IMR-90 (cell line): ENCODE measurements around the gene HDDC3. TPM values are rescaled to one million over a fixed set of nuclear protein-coding genes. Genes with fewer than 3 reads are reported as not detected.

ENCODE experiments used
- ATAC-seq: fragments of 200-7000 bp; cut with Tn5 transposase; 2 replicates; pipeline ENCODE4 v1.9.1; 2020; ENCODE audit warnings: low read depth, mild to moderate bottlenecking, moderate library complexity
- BruUV-seq: library from RNA; stranded (reverse); fragments of 400-500 nt; replicated peaks from 2 replicates; lab custom pipeline; 2021; lab: Mats Ljungman, UMichigan
- CTCF ChIA-PET: fragments of 300-600 bp; formaldehyde crosslinking; extraction: SDS; loops from one replicate; lab custom pipeline; 2021; ENCODE audit warnings: antibody characterized with exemption; lab: Yijun Ruan, JAX
- POLR2A ChIA-PET: fragments of 300-600 bp; sonication (Branson Sonifier 250); formaldehyde crosslinking; loops from one replicate; lab custom pipeline; 2022; ENCODE audit warnings: antibody characterized with exemption; ENCODE audit not compliant: unreplicated experiment; lab: Charles Lee
- DNase-seq: peaks from one replicate; pipeline ENCODE4 v3.0.0; 2013
- H2AFZ ChIP-seq: replicated peaks from 2 replicates; pipeline ENCODE3; 2013; ENCODE audit warnings: low read length, mild to moderate bottlenecking; ENCODE audit not compliant: poor library complexity
- H2AK5ac ChIP-seq: 2 replicates; pipeline ENCODE4 v1.6.1; 2013; ENCODE audit warnings: low read depth, low read length, inconsistent platforms
- H2AK9ac ChIP-seq: replicated peaks from 2 replicates; pipeline ENCODE3; 2013; ENCODE audit warnings: mild to moderate bottlenecking, low read depth, low read length, moderate library complexity; ENCODE audit not compliant: poor library complexity
- H2BK120ac ChIP-seq: 2 replicates; pipeline ENCODE4 v1.6.1; 2013; ENCODE audit warnings: low read depth, low read length, inconsistent platforms
- H2BK15ac ChIP-seq: 3 replicates; pipeline ENCODE4 v1.6.1; 2013; ENCODE audit warnings: low read depth, low read length, inconsistent platforms
- H2BK20ac ChIP-seq: 2 replicates; pipeline ENCODE4 v1.6.1; 2013; ENCODE audit warnings: low read depth, mild to moderate bottlenecking, inconsistent platforms, low read length, moderate library complexity
- H2BK5ac ChIP-seq: 2 replicates; pipeline ENCODE4 v1.6.1; 2013; ENCODE audit warnings: mild to moderate bottlenecking, low read depth, low read length, inconsistent platforms; ENCODE audit not compliant: poor library complexity, severe bottlenecking
- H3K14ac ChIP-seq: replicated peaks from 2 replicates; pipeline ENCODE4 v1.6.1; 2013; ENCODE audit warnings: low read depth, low read length, inconsistent platforms
- H3K18ac ChIP-seq: 2 replicates; pipeline ENCODE4 v1.6.1; 2013; ENCODE audit warnings: low read depth, low read length, control low read depth
- H3K23ac ChIP-seq: 2 replicates; pipeline ENCODE4 v1.6.1; 2013; ENCODE audit warnings: low read depth, low read length, inconsistent platforms
- H3K27ac ChIP-seq: 2 replicates; pipeline ENCODE4 v1.5.1; 2013; ENCODE audit warnings: mild to moderate bottlenecking, control low read depth, low read length; ENCODE audit not compliant: insufficient read depth
- H3K27me3 ChIP-seq: 2 replicates; pipeline ENCODE4 v1.6.1; 2013; ENCODE audit warnings: low read length; ENCODE audit not compliant: control insufficient read depth, insufficient read depth
- H3K36me3 ChIP-seq: 2 replicates; pipeline ENCODE4 v1.6.1; 2013; ENCODE audit warnings: low read length, mixed read lengths; ENCODE audit not compliant: control insufficient read depth, insufficient read depth
- H3K4ac ChIP-seq: 2 replicates; pipeline ENCODE4 v1.6.1; 2013; ENCODE audit warnings: low read depth, low read length, inconsistent platforms
- H3K4me1 ChIP-seq: 2 replicates; pipeline ENCODE4 v1.6.1; 2013; ENCODE audit warnings: low read length, mixed read lengths; ENCODE audit not compliant: control insufficient read depth, insufficient read depth
- H3K4me2 ChIP-seq: 2 replicates; pipeline ENCODE4 v1.6.1; 2013; ENCODE audit warnings: low read depth, mild to moderate bottlenecking, control low read depth, low read length, moderate library complexity
- H3K4me3 ChIP-seq: 2 replicates; pipeline ENCODE4 v1.5.1; 2013; ENCODE audit warnings: low read depth, mild to moderate bottlenecking, control low read depth, low read length, moderate library complexity; ENCODE audit not compliant: insufficient read depth
- H3K56ac ChIP-seq: 2 replicates; pipeline ENCODE4 v1.6.1; 2013; ENCODE audit warnings: low read length, inconsistent platforms; ENCODE audit not compliant: insufficient read depth; ENCODE audit errors: extremely low read depth
- H3K79me1 ChIP-seq, 2 experiments: 2 replicates each; pipeline ENCODE4 v1.6.1; 2013; ENCODE audit warnings: low read length in 2 of 2, inconsistent platforms in 1 of 2, low read depth in 1 of 2
- H3K9ac ChIP-seq: 2 replicates; pipeline ENCODE4 v1.6.1; 2013; ENCODE audit warnings: low read depth, low read length, control low read depth
- H3K9me1 ChIP-seq: 2 replicates; pipeline ENCODE4 v1.6.1; 2013; ENCODE audit warnings: low read length, inconsistent platforms; ENCODE audit not compliant: insufficient read depth
- H3K9me3 ChIP-seq: 2 replicates; pipeline ENCODE4 v1.6.1; 2013; ENCODE audit warnings: low read length; ENCODE audit not compliant: control insufficient read depth, insufficient read depth
- H4K20me1 ChIP-seq: 2 replicates; pipeline ENCODE4 v1.6.1; 2013; ENCODE audit warnings: low read length, inconsistent platforms; ENCODE audit not compliant: insufficient read depth
- H4K5ac ChIP-seq: 2 replicates; pipeline ENCODE4 v1.6.1; 2013; ENCODE audit warnings: mild to moderate bottlenecking, low read depth, low read length, control low read depth
- H4K8ac ChIP-seq, 2 experiments: 2 replicates each; pipeline ENCODE4 v1.6.1; 2013; ENCODE audit warnings: low read depth in 2 of 2, low read length in 2 of 2, control low read depth in 1 of 2, inconsistent platforms in 1 of 2
- H4K91ac ChIP-seq: 2 replicates; pipeline ENCODE4 v1.6.1; 2013; ENCODE audit warnings: low read depth, low read length, inconsistent platforms; ENCODE audit not compliant: insufficient read depth
- BHLHE40 ChIP-seq: fragments of 150-350 bp; IDR thresholded peaks from 2 replicates; pipeline ENCODE4 v1.6.1; 2016; ENCODE audit warnings: mild to moderate bottlenecking, low read depth, low read length
- CHD1 ChIP-seq: IDR thresholded peaks from 2 replicates; pipeline ENCODE4 v1.6.1; 2012; ENCODE audit warnings: low read depth, low read length, improper control_type of control experiment
- MAFK ChIP-seq: IDR thresholded peaks from 2 replicates; pipeline ENCODE4 v1.6.1; 2012; ENCODE audit warnings: low read depth, low read length, improper control_type of control experiment
- MAZ ChIP-seq: IDR thresholded peaks from 2 replicates; pipeline ENCODE4 v1.6.1; 2012; ENCODE audit warnings: low read depth, mild to moderate bottlenecking, low read length, improper control_type of control experiment, moderate library complexity, borderline replicate concordance
- MXI1 ChIP-seq: IDR thresholded peaks from 2 replicates; pipeline ENCODE4 v1.6.1; 2012; ENCODE audit warnings: low read depth, mild to moderate bottlenecking, low read length, moderate library complexity, borderline replicate concordance
- NFE2L2 ChIP-seq: fragments of 150-350 bp; IDR thresholded peaks from 2 replicates; pipeline ENCODE4 v1.6.1; 2016; ENCODE audit warnings: low read depth, mild to moderate bottlenecking, low read length
- POLR2A ChIP-seq: IDR thresholded peaks from 2 replicates; pipeline ENCODE4 v1.6.1; 2012; ENCODE audit warnings: mild to moderate bottlenecking, low read depth, low read length
- RAD21 ChIP-seq: IDR thresholded peaks from 2 replicates; pipeline ENCODE4 v1.6.1; 2012; ENCODE audit warnings: low read length, improper control_type of control experiment
- RCOR1 ChIP-seq: IDR thresholded peaks from 2 replicates; pipeline ENCODE4 v1.6.1; 2012; ENCODE audit warnings: mild to moderate bottlenecking, low read length, improper control_type of control experiment; ENCODE audit not compliant: insufficient replicate concordance
- RFX5 ChIP-seq: IDR thresholded peaks from 2 replicates; pipeline ENCODE4 v1.8.0; 2012; ENCODE audit warnings: low read depth, mild to moderate bottlenecking, low read length, moderate library complexity
- SMC3 ChIP-seq: fragments of 150-350 bp; IDR thresholded peaks from 2 replicates; pipeline ENCODE4 v1.6.1; 2016; ENCODE audit warnings: low read depth, mild to moderate bottlenecking, antibody characterized with exemption, low read length, moderate library complexity
- USF2 ChIP-seq: fragments of 150-350 bp; IDR thresholded peaks from 2 replicates; pipeline ENCODE4 v1.6.1; 2017; ENCODE audit warnings: mild to moderate bottlenecking, antibody characterized with exemption, low read length, low read depth
- WGBS, 2 experiments: methylation state at CpG; one replicate each; pipeline versions ENCODE4 v1.1.5 to v1.1.7; 2013; ENCODE audit warnings: missing lambda C conversion rate in 2 of 2; ENCODE audit not compliant: insufficient read length in 1 of 2; ENCODE audit errors: extremely low coverage in 2 of 2; 5-methylcytosine and 5-hydroxymethylcytosine counted together
- dilution Hi-C: fragments of 300-500 bp; cut with HindIII; formaldehyde crosslinking; loops from one replicate; pipeline ENCODE4 v1.14.3; 2018; ENCODE audit warnings: low sequenced_read_pairs; ENCODE audit not compliant: unreplicated experiment
- in situ Hi-C: fragments of 300-500 bp; cut with MboI; formaldehyde crosslinking; loops from 3 replicates; pipeline ENCODE4 v1.14.3; 2019; ENCODE audit warnings: low sequenced_read_pairs, inconsistent platforms, mixed read lengths
- intact Hi-C: fragments of 100-400 bp; cut with micrococcal nuclease; formaldehyde crosslinking; loops from 2 replicates; pipeline ENCODE4 v1.10.0; 2022
- polyA plus RNA-seq, 3 experiments: library from polyadenylated mRNA; depleted of rRNA; stranded (reverse); fragments of >200 nt; gene quantifications; 2 replicates each; pipeline ENCODE4 v1.2.3, GENCODE V29; 2012; ENCODE audit warnings: low replicate concordance in 1 of 3
- total RNA-seq: library from RNA; depleted of rRNA; stranded (reverse); fragments of >200 nt; gene quantifications from 2 replicates; pipeline ENCODE4 v1.2.3, GENCODE V29; 2012

The HDDC3 gene
- total and polyA plus RNA-seq, 2 of the 4 experiments (the other 2 are of a cell fraction), result 7.9 to 10.7 TPM

- peak; percentile 93 for DNase-seq
- no peaks in the 10 kb centered on the region for H4K20me1 ChIP-seq
- peak within 1 kb of the TSS; percentile 66 for H3K23ac ChIP-seq
- peak within 1 kb of the TSS; percentile 95 for H2AFZ ChIP-seq
- WGBS, 2 experiments, result 2% methylated on average over 36 of the region's 69 CpGs; no CpG with 5 or more reads in 1 of the 2 experiments
- peak within 1 kb of the TSS; percentile 91 for H2AK9ac ChIP-seq
- H3K4ac ChIP-seq, result peak within 1 kb of the TSS; percentile 85
- peak within 1 kb of the TSS; percentile 73 for H4K91ac ChIP-seq
- H3K4me3 ChIP-seq, result peak within 1 kb of the TSS; percentile 69
- no peak for TF ChIP-seq RAD21
- peak; percentile 35; the same call in 1 of the 2 replicates for TF ChIP-seq MAZ
- TF ChIP-seq RCOR1, result peak; percentile 56
- TF ChIP-seq POLR2A, result peak; percentile 79
- TF ChIP-seq CHD1, result no peak
- no peak for TF ChIP-seq SMC3
- TF ChIP-seq BHLHE40, result peak; percentile 89
- TF ChIP-seq USF2, result peak; percentile 98
- TF ChIP-seq RFX5, result no peak
- TF ChIP-seq MXI1, result peak; percentile 91
- TF ChIP-seq NFE2L2, result no peak
- no peak for TF ChIP-seq MAFK
- ChIA-PET CTCF (interaction anchor here (1.0 to 2.2 kb wide), 3 partner anchors 11 to 33 kb away, joined by 3 to 6 read pairs (median 5); no protein-coding TSS in a partner anchor), POLR2A (interaction anchor here (1.0 kb wide), 1 partner anchor 9 kb away, joined by 4 read pairs; no protein-coding TSS in a partner anchor)
- peak within 1 kb of the TSS; percentile 87 for H3K4me2 ChIP-seq
- no peak within 1 kb of the TSS for H4K5ac ChIP-seq
- H3K4me1 ChIP-seq, result peaks cover 6% of the 10 kb centered on the region
- H3K18ac ChIP-seq, result peak within 1 kb of the TSS; percentile 7; the same call in 1 of the 2 replicates
- peak within 1 kb of the TSS; percentile 68 to 90 for H4K8ac ChIP-seq
- no peaks in the 10 kb centered on the region for H3K9me1 ChIP-seq
- H3K9ac ChIP-seq, result peak within 1 kb of the TSS; percentile 50
- in situ Hi-C loops (loop anchor here (10.0 kb wide), 1 partner anchor 320 kb away; no protein-coding TSS in a partner anchor), dilution Hi-C loops (no loop called here), intact Hi-C loops (no loop called here)
- H2BK15ac ChIP-seq, result no peak within 1 kb of the TSS
- H3K56ac ChIP-seq, result peak within 1 kb of the TSS; percentile 64; the same call in 1 of the 2 replicates
- H3K9me3 ChIP-seq, result no peaks in the 10 kb centered on the region
- H3K14ac ChIP-seq, result peak within 1 kb of the TSS; percentile 86
- peaks cover 6 to 27% of the 10 kb centered on the region in 2 experiments; a peak in 3 of 4 replicates for H3K79me1 ChIP-seq
- peak within 1 kb of the TSS; percentile 54 for H3K27ac ChIP-seq
- H2BK5ac ChIP-seq, result peak within 1 kb of the TSS; percentile 30
- H3K27me3 ChIP-seq, result no peaks in the 10 kb centered on the region
- H2AK5ac ChIP-seq, result no peak within 1 kb of the TSS
- no peak within 1 kb of the TSS for H2BK20ac ChIP-seq
- no TSS peak for BruUV-seq
- peak; percentile 88 for ATAC-seq
- peaks cover 32% of the 10 kb centered on the region for H3K36me3 ChIP-seq
- peak within 1 kb of the TSS; percentile 35; the same call in 1 of the 2 replicates for H2BK120ac ChIP-seq
Measured at GRCh38 chr15:90954712-90955623, 22.6 kb upstream of the HDDC3 start, which contains the start of gene RCCD1. Gene RCCD1, plus strand, starts transcription at chr15:90954884. Its CDS starts 1,851 bp downstream, at chr15:90956735.
